Left renal cortex interstitium (tissue), 4 donors: ENCODE results near the gene NOXO1. TPM values are rescaled to one million over a fixed set of nuclear protein-coding genes. Genes with fewer than 3 reads are reported as not detected.

ENCODE experiments used
- DNase-seq, 4 donors: peaks; one replicate each; pipeline ENCODE4 v3.0.0-alpha.2; 2013; ENCODE audit warnings: low read depth in 4 of 4, low spot score in 2 of 4, missing footprints in 1 of 4
- polyA plus RNA-seq, 4 donors: library from polyadenylated mRNA; unstranded; fragments of 120-200 nt; gene quantifications; one replicate each; pipeline ENCODE4 v1.2.1, GENCODE V29; 2013; ENCODE audit not compliant: insufficient read length in 4 of 4

NOXO1 gene
- polyA plus RNA-seq, 4 donors, result 0.40 to 2.0 (median 1.1) TPM

- DNase-seq, result no peak
These were observed 1.1 kb downstream of the NOXO1 start for GRCh38 chr16:1980030-1980769.

GRCh38 chr16:1979271-1980029 is 1.8 kb downstream of the NOXO1 start:
- no peak for DNase-seq

- no peak for DNase-seq
These were observed 2.7 kb downstream of the NOXO1 start for GRCh38 chr16:1978476-1979120.

GRCh38 chr16:1977875-1978268 is 3.4 kb downstream of the NOXO1 start:
- no peak for DNase-seq

- no peak for DNase-seq
These were observed 4.1 kb downstream of the NOXO1 start for GRCh38 chr16:1976951-1977874.

GRCh38 chr16:1976216-1976520 is 5.1 kb downstream of the NOXO1 start:
- no peak for DNase-seq

GRCh38 chr16:1975432-1976215 is 5.6 kb downstream of the NOXO1 start:
- DNase-seq, result no peak

- DNase-seq, result no peak
These were observed 6.9 kb downstream of the NOXO1 start for GRCh38 chr16:1974157-1975070.

GRCh38 chr16:1973461-1974156 is 7.7 kb downstream of the NOXO1 start:
- no peak for DNase-seq

- DNase-seq, result no peak
These were observed 8.8 kb downstream of the NOXO1 start for GRCh38 chr16:1972490-1972877.

- peak in 3 of 4 donors; percentile 85 to 88 (median 86) for DNase-seq
These were observed 9.3 kb downstream of the NOXO1 start, which contains the start of gene TBL3 for GRCh38 chr16:1971796-1972489. Gene TBL3 (plus strand): TSS chr16:1972053. CDS start chr16:1972165, 112 bp downstream.

GRCh38 chr16:1968146-1968953 is 12.9 kb downstream of the NOXO1 start:
- no peak for DNase-seq

- no peak for DNase-seq
These were observed 14.8 kb downstream of the NOXO1 start, which contains the start of gene RNF151 for GRCh38 chr16:1966460-1966859. Gene RNF151 (plus strand): TSS chr16:1966856. CDS start chr16:1966882, 26 bp downstream.

- DNase-seq, result no peak
These were observed 15.8 kb downstream of the NOXO1 start for GRCh38 chr16:1965396-1966001.

GRCh38 chr16:1964506-1965395 is 16.5 kb downstream of the NOXO1 start, which contains the start of gene RPS2:
Gene RPS2 (minus strand): TSS chr16:1964826. CDS start chr16:1964625, 201 bp downstream.
- DNase-seq, result peak; percentile 95 to 98 (median 96)
